ENCODE results near the gene SIK2. TPM values are rescaled to one million over a fixed set of nuclear protein-coding genes. Genes with fewer than 3 reads are reported as not detected.

SIK2 gene
- total RNA-seq, 1 donor from 2014 or later, result 10.1 TPM

- no peak for TF ChIP-seq CTCF (IDR thresholded peaks at IDR 0.05; ENCODE audit: insufficient read depth, low read length, poor library complexity, severe bottlenecking)
- peak overlapping the region; percentile 99 for H3K4me3 ChIP-seq (ENCODE audit: low read depth, low read length)
- H3K27me3 ChIP-seq (ENCODE audit: control insufficient read depth, insufficient read depth, low read length), result no peaks in the 10 kb centered on the region
- no peak for DNase-seq (ENCODE audit: low read depth)
- no peaks in the 10 kb centered on the region for H3K36me3 ChIP-seq (ENCODE audit: control insufficient read depth, insufficient read depth, low read length)
These were observed 1.4 kb downstream of the SIK2 start for GRCh38 chr11:111603611-111604130.

DNA sequence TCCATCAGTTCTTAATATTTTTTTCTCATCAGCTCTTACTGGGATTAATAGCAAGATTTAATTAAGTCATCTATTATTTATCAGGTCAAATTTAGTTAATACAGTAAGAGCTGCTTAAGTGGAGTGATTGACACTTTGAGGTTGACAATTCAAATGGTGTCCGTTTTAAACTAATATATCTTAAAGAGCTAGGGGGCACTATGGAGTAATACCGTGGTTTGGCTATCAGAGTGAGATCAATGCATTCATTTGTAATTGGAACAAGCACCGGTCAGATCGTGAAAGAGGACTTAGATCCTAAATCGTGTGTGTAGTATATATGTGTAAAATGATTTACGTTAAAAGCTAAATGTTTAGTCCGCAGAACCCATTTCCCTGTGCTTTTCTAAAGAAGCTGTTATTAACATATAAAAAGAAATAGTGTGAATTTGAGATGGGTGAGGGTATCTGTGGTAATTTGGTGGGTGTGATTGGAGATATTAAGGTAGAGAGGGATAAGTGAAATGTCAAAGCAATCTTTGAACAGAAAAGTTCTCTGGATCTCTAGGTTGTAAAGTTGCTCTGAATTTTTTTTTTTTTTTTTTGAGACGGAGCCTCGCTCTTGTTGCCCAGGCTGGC lies 2.3 kb downstream of the SIK2 start:
- Histone ChIP-seq H3K4me3 (ENCODE audit: low read depth, low read length) (peak overlapping the region; percentile 99), H3K27me3 (ENCODE audit: control insufficient read depth, insufficient read depth, low read length) (no peaks in the 10 kb centered on the region), H3K36me3 (ENCODE audit: control insufficient read depth, insufficient read depth, low read length) (no peaks in the 10 kb centered on the region)
- peak; percentile 54 for TF ChIP-seq CTCF (IDR thresholded peaks at IDR 0.05; ENCODE audit: insufficient read depth, low read length, poor library complexity, severe bottlenecking)
- DNase-seq (ENCODE audit: low read depth), result no peak

DNA sequence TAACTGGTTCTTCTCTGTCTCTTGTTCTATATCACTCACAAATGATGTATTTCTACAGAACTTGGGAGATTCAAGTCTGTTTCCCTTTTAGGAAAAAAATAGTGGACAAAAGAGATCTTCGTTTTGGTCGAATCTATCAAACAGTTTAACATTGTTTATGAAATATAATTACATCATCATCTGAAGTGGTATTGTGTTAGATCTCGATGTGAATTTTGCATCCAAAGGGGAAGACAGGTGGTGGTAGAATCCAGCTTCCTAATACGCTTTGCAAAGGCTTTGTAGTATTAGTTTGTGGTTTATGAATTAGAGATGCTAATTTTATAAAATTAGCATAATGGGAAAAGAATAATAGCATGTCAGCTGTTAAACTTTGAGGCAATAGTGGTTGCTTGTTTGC lies 3.4 kb downstream of the SIK2 start:
- H3K36me3 ChIP-seq (ENCODE audit: control insufficient read depth, insufficient read depth, low read length), result no peaks in the 10 kb centered on the region
- no peak overlapping the region for H3K4me3 ChIP-seq (ENCODE audit: low read depth, low read length)
- no peaks in the 10 kb centered on the region for H3K27me3 ChIP-seq (ENCODE audit: control insufficient read depth, insufficient read depth, low read length)
- DNase-seq (ENCODE audit: low read depth), result no peak
- no peak for TF ChIP-seq CTCF (IDR thresholded peaks at IDR 0.05; ENCODE audit: insufficient read depth, low read length, poor library complexity, severe bottlenecking)

GRCh38 chr11:111606986-111607385 lies 4.7 kb downstream of the SIK2 start:
- H3K4me3 ChIP-seq (ENCODE audit: low read depth, low read length), result no peak overlapping the region
- no peak for DNase-seq (ENCODE audit: low read depth)
- H3K27me3 ChIP-seq (ENCODE audit: control insufficient read depth, insufficient read depth, low read length), result no peaks in the 10 kb centered on the region
- no peak for TF ChIP-seq CTCF (IDR thresholded peaks at IDR 0.05; ENCODE audit: insufficient read depth, low read length, poor library complexity, severe bottlenecking)
- H3K36me3 ChIP-seq (ENCODE audit: control insufficient read depth, insufficient read depth, low read length), result no peaks in the 10 kb centered on the region

DNA sequence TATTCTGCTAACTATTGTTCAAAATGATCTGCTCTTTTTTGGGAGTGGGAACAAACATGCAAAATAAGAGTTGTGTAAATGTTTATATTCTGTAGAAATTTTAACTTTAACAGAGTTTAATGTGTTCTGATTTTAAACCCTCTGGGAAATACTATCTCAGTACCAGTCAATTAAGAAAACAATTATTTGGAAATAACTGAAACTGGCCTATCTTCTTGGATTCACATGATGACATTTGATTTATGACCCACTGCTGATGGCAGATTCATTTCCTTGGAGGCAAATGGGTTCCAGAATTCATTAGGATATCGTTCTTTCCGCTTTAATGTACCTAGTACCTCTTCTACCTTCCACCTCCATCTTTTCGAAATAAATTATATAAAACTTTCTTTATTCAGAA lies 5.5 kb downstream of the SIK2 start:
- no peak for TF ChIP-seq CTCF (IDR thresholded peaks at IDR 0.05; ENCODE audit: insufficient read depth, low read length, poor library complexity, severe bottlenecking)
- Histone ChIP-seq H3K4me3 (ENCODE audit: low read depth, low read length) (no peak overlapping the region), H3K36me3 (ENCODE audit: control insufficient read depth, insufficient read depth, low read length) (no peaks in the 10 kb centered on the region), H3K27me3 (ENCODE audit: control insufficient read depth, insufficient read depth, low read length) (no peaks in the 10 kb centered on the region)
- no peak for DNase-seq (ENCODE audit: low read depth)

DNA sequence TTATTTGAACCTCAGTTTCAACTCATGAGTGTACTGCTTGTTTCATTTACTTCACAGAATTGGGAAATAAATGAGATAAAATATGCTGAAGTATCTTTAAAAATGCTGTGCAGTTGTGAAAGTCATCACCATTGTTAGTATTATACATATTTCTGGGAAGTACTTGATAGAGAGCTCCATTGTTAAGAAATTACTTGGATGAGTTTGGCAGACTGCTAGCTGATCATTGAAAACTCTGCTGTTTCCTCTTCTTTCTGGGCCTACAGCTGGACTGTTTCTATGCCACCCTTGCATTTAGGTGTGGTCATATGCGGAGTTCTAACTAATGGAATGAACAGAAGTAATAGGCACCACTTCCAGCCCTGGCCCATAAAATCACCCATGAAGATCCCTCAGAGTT lies 10.0 kb downstream of the SIK2 start:
- no peak overlapping the region for H3K4me3 ChIP-seq (ENCODE audit: low read depth, low read length)
- no peak for DNase-seq (ENCODE audit: low read depth)
- TF ChIP-seq CTCF (IDR thresholded peaks at IDR 0.05; ENCODE audit: insufficient read depth, low read length, poor library complexity, severe bottlenecking), result no peak
- H3K36me3 ChIP-seq (ENCODE audit: control insufficient read depth, insufficient read depth, low read length), result no peaks in the 10 kb centered on the region
- no peaks in the 10 kb centered on the region for H3K27me3 ChIP-seq (ENCODE audit: control insufficient read depth, insufficient read depth, low read length)
